Suprapubic skin (tissue), 3 donors: Measurements from ENCODE around the gene NTSR1.

Source experiments
- POLR2A ChIP-seq, 2 donors: fragments of 450-650 bp; IDR thresholded peaks; one replicate each; pipeline ENCODE4 v1.6.1; 2017; ENCODE audit warnings: antibody characterized with exemption in 2 of 2, mild to moderate bottlenecking in 2 of 2, moderate library complexity in 2 of 2
- TF ChIP-seq, protein P1 (sequence below), 2 donors: fragments of 200-600 bp in 1 of 2; fragments of 450-650 bp in 1 of 2; sonication (generic) in 1 of 2; IDR thresholded peaks; one replicate each; pipeline ENCODE4 v1.5.1; 2016 to 2019; ENCODE audit warnings: antibody characterized with exemption in 2 of 2, mild to moderate bottlenecking in 1 of 2, moderate library complexity in 1 of 2

GRCh38 chr20:62736407-62737071 is 27.9 kb downstream of the NTSR1 start:
- TF ChIP-seq, protein P1, sequence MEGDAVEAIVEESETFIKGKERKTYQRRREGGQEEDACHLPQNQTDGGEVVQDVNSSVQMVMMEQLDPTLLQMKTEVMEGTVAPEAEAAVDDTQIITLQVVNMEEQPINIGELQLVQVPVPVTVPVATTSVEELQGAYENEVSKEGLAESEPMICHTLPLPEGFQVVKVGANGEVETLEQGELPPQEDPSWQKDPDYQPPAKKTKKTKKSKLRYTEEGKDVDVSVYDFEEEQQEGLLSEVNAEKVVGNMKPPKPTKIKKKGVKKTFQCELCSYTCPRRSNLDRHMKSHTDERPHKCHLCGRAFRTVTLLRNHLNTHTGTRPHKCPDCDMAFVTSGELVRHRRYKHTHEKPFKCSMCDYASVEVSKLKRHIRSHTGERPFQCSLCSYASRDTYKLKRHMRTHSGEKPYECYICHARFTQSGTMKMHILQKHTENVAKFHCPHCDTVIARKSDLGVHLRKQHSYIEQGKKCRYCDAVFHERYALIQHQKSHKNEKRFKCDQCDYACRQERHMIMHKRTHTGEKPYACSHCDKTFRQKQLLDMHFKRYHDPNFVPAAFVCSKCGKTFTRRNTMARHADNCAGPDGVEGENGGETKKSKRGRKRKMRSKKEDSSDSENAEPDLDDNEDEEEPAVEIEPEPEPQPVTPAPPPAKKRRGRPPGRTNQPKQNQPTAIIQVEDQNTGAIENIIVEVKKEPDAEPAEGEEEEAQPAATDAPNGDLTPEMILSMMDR (IDR thresholded peaks at IDR 0.05) = no peak
- TF ChIP-seq POLR2A (IDR thresholded peaks at IDR 0.05) = no peak
